Ecto neural progenitor cell (in vitro differentiated cells): ENCODE results near the gene ARFRP1.

Experiments
- DNase-seq: peaks from one replicate; pipeline ENCODE4 v3.0.0-alpha.2; 2018; ENCODE audit warnings: low spot score

ARFRP1 gene

DNA sequence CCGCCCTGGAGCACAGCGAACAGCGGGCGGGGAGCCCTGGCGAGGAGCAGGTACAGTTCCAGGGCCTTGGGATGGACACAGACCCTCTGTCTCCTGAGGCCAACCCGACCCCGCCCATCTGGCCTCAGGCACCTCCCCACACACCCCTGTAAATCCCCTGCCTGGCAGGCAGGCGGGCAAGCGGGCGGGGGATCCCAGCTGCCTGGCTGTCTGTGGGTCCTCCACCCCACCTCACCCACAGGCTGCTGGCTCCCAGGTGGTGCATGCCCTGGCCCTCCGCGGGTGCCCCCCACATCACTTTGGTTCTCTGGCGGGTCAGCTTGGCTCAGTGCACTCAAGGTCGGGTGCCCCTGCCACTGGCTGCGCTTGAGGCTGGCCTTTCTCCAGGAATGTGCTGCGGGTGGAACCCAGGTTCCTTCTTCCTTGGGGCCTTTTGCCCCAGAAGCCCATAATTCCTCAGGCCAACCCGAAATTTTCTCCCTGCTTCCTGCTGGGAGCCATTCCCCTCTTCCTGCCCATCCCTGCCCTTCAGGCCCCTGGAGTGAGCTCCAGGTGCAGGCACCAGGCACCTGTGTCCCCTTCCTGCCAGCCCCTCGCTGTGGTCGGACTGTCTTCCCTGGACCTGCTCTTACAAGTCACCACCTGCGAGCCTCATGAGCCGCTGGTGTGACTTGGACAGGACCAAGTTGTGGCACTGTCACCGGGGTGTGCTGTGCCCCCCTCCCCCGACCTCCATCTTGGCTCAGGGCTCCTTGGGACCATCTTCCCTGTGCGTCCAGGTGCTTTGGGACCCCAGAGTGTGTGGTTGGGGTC lies 16.7 kb downstream of the ARFRP1 start:
- no peak for DNase-seq

DNA sequence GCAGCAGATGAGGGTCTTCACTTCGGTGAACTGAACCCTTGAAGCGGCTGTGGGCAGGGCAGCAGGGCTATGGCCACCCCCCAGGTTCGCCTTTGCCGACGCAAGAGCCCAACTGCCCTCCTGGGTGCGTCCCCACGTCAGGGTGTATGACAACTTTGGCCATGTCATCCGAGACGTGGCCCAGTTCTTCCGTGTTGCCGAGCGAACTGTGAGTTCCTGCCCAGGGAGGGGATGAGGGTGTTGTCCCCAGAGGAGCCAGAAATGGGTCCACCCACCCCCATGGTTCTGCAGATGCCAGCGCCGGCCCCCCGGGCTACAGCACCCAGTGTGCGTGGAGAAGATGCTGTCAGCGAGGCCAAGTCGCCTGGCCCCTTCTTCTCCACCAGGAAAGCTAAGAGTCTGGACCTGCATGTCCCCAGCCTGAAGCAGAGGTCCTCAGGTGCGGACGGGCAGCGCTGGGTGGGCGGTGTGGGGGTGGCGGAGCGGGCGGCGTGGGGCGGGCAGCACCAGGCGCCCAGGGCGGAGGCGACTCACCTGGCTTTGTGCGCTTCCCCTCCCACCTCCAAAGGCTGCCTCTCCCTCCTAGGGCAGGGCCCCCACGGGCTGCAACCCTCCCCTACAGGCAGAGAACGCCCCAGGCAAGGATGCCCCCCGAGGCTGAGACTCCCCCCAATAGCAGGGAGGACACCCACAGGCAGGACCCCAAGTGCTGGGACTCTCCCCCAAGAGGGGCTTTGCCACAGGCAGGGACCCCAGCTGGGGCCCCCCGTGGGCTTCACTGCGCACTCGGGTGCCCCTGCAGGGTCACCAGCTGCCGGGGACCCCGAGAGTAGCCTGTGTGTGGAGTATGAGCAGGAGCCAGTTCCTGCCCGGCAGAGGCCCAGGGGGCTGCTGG lies 17.5 kb downstream of the ARFRP1 start:
- no peak for DNase-seq

DNA sequence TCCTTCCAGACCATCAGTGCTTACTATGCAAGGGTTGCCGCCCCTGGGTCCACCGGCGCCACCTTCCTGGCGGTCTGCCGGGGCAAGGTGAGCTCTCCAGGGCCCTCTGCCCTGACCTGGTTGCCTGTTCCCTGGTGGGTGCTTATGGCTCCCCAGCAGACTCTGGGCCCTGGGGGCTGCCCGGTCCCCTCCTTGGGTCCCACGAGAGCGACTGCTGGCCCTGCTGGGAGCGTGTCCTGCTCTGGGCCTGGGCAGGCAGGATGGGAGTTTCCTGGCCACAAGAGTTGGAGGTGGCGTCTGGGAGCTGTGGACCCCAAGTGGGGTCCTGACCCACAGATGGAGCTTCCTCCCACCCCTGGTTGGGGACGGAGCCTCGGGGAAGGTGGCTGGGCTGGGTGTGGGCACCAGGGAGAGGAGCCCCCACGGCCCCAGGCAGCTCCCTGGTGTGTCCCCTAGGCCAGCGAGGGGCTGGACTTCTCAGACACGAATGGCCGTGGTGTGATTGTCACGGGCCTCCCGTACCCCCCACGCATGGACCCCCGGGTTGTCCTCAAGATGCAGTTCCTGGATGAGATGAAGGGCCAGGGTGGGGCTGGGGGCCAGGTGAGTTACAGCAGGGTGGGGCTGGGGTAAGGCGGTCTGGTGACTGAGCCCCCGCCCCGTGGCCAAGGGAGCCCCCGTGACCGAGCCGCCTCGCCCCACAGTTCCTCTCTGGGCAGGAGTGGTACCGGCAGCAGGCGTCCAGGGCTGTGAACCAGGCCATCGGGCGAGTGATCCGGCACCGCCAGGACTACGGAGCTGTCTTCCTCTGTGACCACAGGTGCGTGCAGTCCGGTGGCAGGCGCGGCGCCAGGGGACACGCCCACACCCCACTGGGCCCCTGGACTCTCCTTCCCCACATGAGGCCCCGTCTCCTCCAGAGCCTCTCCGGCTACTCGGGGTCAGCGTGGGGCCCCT lies 18.5 kb downstream of the ARFRP1 start:
- DNase-seq: no peak

DNA sequence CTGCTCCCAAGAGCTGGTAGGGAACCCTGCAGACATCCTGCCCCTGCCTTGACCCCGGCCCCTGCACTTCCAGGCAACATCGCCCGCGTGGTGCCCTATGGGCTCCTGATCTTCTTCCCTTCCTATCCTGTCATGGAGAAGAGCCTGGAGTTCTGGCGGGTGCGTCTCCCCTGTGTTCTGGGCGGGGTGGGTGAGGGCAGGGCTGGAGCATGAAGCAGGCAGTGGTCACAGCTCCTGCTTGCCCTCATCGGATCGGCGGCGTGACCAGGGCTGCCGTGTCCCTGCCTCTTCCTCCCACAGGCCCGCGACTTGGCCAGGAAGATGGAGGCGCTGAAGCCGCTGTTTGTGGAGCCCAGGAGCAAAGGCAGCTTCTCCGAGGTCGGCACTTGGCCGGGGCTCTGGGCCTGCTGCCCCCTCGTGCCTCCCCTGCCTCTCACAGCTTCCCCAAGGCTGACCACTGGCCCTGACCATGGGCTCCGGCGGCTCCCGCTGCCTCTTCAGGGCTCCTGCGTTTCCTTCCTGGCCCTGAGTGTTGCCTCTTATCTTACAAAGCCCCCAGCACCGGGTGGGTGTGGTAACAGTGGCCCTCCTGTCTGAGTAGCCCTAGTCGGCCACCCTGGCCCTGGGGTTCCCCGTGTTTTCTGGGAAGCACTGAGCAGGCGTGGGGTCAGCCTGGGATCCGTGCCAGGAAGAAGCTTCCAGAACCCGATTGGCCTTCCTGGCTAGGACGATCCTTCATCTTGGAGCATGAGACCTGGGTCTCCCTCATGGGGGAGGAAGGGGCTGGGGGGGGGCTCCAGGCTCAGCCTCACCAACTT lies 19.3 kb downstream of the ARFRP1 start:
- DNase-seq: no peak

DNA sequence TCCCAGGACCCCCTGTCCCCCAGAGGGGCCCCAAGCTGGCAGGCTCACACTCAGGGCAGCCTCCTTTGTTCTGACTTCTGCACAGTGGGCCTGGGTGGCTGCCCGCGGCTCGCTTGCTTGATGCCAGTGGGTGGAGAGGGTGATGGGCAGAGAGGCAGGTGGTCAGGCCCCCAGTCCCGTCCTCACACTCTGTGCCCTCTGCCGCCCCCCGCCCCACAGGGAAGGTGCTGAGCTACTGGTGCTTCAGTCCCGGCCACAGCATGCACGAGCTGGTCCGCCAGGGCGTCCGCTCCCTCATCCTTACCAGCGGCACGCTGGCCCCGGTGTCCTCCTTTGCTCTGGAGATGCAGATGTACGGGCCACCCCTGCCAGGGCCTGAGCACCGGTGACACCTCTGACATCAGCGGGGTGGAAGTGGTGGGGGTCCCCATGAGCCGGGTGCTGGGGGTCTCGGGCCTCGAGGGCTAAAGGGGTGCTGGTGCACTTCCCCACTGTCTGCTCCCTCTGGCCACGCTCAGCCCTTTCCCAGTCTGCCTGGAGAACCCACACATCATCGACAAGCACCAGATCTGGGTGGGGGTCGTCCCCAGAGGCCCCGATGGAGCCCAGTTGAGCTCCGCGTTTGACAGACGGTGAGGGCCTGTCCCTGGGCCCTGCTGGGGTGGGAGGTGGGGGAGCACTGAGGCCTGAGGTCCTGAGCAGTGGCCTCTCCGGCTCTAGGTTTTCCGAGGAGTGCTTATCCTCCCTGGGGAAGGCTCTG lies 20.2 kb downstream of the ARFRP1 start:
- DNase-seq: no peak

DNA sequence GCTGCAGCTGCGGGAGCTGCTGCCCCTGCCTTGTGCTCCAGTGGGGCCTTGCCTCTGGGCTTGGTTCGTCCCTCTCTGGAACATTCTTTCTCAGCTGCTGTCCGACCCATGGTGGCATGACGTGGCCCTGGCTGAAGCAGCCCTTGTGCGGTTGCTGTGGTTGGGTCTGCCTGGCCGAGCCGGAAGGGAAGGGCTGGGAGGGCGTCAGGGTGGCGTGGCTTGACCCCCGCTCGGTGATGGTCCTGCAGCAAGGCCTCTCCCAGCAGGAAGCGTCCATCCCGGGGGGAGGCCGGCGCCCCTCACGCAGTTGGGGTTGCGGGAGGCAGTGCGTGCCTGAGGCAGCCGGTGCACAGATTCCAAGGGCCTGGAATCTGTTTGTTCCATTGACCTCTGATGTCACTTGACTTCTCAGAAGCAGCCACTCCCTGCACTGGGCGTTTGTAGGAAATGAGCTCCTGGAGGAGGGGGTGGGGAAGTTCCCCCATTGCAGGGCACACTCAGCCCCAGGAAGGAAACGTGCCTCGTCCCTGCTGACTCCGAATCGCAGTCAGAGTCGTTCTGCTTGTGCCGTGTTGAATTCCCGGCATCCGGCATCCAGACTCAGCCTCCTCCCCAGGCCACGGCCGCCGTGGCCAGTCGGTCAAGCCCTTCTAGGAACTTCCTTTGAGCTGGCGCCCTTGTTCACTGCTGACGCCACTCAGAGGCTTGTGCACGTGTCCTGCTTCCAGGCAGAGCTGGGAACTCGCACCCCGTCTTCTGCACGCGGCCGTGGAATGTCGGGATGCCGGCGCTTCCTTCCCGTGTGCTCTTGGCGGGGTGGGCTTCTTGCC lies 21.1 kb downstream of the ARFRP1 start:
- no peak for DNase-seq

DNA sequence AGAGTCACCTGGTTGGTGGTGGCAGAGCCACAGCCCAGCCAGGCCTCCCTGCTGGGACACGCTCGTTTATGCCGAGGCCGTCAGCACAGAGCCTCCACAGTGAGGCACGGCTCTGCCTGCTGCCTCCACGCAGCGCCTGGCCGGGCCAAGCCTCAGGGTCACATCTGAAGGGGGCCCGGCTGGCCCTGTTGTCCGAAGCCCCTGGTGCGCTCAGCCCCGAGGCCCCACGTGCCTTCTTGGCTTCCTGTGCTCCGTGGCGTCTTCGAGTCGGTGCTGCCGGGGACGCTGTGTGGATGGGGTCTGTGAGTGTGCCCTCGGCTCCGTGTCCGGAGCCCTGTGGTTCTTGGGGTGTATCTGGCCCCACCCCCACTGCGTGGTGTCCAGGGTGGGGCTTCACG lies 21.7 kb downstream of the ARFRP1 start:
- no peak for DNase-seq

DNA sequence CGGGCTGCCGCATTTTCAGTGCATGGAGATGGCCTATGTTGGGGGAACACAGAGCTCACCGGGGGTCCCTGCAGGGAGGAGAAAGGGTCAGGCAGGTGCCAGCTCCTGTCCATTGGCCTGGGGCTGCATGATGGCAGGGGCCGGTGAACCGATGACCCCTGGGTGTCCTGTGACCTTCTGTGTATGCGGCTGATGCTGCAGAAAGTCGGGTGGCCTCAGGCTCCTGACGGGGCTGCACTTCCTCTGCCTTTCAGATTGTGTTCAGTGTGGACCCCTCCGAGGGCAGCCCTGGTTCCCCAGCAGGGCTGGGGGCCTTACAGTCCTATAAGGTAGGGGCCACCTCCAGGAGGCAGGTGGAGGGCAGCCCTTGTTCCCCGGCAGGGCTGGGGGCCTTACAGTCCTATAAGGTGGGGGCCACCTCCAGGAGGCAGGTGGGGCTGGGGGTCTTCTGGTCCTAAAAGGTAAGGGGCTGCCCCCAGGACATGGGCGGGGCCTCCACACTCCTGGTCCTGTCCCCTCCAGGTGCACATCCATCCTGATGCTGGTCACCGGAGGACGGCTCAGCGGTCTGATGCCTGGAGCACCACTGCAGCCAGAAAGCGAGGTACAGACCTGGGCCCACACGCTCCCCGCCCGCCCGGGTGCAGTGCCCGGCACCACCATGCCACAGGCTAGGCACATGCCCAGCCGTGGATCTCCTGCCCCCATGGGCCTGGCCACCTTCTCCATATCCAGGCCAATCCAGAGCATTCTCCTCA lies 22.3 kb downstream of the ARFRP1 start:
- DNase-seq: no peak

DNA sequence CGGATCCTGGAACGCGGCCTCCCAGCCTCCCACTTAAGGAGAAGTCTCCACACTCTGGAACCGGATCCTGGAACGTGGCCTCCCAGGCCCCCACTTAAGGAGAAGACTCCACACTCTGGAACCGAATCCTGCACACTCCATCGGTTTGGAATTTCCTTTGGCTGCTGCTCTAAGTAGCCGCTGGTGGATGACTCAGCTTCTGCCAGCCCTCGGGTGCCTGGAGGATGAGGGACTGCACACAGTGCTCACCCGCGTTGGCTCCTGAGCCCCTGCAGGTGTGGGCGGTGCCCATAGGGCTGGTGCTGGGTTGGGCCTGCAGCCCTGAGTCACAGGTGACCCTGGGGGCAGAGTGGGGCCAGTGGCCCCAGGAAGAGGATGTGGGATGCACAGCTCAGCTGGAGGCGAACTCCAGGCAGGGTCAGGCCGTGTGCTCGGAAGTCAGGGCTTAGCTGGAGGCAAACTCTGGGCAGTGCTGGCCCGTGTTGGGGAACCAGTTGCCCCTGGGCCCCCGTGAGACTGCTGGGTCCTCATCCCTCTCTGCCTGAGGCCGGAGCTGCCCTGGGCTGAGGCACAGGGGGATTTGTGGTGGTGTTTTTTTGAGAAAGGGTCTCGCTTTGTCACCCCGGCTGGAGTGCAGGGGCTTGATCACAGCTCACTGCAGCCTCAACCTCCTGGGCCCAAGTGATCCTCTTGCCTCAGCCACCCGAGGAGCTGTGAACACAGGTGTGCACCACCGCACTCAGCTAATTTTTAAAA lies 25.2 kb downstream of the ARFRP1 start:
- no peak for DNase-seq

DNA sequence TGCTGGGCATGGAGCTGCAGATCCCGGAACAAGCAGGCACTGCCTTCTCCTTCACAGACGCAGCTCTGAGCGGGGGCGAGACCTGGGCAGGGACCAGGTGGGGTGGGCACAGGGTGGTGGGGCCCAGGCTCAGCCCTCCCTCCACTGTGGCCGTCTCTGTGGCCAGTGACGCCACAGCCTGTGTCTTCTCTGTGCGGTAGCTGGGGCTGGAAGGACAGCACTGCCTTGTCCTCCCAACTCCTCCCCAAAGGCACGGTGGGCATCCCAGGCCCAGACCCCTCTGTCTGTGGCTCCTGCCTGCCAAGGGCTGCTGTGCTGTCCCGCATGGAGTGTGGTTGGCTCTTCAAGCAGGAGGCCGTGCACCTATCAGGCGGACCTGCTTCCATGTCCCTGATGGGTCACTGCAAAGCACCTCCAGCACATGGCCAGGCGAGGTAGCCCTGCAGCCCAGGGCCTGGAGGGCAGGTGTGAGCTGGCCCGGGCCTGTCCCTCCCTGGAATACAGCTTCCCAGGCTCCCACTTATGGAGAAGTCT lies 26.1 kb downstream of the ARFRP1 start:
- DNase-seq: no peak

DNA sequence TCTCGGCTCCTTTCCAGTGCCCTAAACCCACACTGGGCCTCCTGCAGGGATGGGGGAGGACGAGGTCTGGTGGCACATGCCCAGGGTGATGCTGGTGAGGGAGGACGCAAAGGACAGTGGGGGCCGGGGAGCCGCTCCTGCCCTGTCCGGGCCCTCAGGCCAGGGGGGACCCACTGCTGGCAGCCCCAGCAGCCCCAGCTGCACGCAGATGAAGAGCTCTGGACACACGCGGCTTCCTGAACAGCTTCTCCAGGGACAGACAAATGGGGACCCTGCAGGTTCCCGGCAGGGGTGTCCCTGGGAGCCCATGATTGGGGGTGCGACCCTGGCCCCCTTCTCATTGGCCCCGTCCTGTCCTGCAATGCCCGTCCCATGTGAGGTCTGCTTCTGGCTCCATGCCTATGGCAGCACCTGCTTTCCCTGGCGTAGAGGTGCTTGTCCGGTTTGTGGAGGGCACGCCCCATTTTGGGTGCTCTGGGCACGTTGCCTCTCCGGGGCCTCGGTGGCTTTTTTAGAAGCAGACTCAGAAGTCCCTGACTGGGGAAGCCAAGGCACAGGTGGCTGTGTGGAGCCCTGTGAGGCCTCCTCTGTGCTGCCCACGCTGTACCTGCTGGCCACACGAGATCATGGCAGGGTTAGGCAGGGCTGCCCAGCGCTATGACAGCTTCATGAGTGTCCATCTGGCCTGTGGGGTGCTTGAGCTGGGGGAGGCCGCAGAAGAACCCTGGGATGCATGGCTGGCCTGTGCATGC lies 26.7 kb downstream of the ARFRP1 start:
- DNase-seq: no peak

DNA sequence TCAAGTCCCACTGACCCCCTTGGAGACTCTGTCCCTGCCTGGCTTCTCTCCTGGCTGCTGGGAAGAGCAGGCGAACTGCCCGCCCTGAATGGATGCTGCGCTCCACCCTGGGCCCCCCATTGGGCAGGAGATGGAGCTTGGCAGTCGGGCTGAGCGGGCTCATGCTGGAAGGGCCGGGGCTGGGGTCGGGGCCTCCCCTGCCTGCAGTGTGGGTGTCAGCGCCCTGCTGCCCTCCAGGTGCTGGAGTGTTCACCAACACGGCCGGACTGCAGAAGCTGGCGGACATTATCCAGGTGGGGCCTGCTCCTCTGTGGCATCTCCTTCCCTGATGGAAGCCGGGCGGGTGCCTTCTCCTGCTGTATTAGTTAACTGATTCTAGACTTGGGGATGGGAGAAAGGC lies 27.3 kb downstream of the ARFRP1 start:
- no peak for DNase-seq

DNA sequence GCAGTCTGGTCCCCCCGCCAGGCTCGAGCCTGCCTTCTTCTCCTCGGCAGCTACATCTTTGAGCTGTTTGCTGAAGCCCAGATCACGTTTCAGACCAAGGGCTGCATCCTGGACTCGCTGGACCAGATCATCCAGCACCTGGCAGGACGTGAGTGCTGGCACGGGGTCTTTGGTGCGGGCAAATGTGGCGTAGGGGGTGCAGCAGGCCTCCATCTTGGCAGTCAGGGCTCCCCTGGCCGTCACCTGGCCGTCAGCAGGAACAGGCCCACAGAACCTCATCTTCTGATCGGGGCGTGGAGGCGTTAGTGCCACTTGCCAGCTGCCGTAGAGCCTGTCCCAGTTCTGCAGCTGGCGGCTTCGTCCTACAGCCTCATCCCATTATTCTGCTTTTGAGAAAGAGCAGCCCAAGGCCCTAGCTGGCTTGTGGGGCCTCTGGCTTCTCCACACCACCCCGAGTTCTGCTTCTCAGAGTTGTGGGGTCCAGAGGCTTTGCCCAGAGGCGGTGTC lies 27.9 kb downstream of the ARFRP1 start:
- DNase-seq: no peak

DNA sequence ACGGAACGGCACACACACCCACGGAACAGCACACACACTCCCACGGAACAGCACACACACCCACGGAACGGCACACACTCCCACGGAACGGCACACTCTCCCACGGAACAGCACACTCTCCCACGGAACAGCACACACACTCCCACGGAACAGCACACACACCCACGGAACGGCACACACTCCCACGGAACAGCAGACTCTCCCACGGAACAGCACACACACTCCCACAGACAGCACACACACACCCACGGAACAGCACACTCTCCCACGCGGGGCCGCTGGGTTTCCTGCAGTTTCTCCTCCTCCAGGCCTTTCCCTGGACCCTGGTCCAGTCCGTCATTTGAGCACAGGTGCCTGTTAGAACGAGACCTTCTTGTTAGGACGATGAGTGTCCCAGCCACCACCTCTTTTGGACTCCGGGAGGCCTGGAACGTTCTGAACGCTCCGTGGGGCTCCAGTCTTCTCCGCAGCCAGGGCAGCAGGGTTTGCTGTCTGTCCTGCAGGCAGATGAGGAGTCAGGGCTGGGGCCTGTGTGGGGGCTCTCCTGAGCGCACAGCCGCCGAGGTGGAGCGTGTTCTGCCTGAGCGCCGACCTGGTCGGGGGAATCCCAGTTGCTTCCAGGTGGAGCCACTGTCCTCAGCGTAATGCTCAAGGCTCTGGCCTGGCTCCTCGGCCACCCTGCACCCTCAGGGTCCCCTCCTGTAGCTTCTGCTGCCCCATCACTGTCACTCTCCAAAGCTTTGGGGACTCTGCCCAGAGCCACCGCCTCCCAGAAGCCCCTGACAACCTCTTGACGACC lies 28.9 kb downstream of the ARFRP1 start:
- no peak for DNase-seq

DNA sequence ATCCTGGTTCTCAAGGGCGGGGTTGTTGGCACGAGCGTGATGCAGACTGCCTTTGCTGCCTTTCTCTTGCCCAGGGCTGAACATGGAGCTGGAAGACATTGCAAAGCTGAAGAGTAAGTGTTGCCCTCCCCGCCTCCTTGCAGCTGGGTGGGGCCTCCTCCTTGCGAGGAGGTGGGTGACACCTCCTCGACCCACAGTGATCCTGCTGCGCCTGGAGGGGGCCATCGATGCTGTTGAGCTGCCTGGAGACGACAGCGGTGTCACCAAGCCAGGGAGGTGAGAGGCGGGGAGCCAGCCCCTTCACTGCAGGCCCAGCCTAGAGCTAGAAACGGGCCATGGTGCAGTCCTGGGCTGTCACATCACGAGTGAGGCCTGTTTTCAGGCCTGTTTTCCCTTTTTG lies 29.7 kb downstream of the ARFRP1 start:
- DNase-seq: no peak
